Naive thymus-derived CD4-positive, alpha-beta T cell (primary cell): ENCODE results near the gene CEP20. TPM values are rescaled to one million over a fixed set of nuclear protein-coding genes. Genes with fewer than 3 reads are reported as not detected.

Source experiments
- ATAC-seq: fragments of 150-1000 bp; cut with Tn5 transposase; 2 replicates; pipeline ENCODE4 v1.10.0; 2021; ENCODE audit warnings: mild to moderate bottlenecking, moderate library complexity
- CTCF ChIA-PET: fragments of 350-600 bp; sonication (Branson Sonifier 250); formaldehyde crosslinking; loops from one replicate; lab custom pipeline; 2021; ENCODE audit warnings: antibody characterized with exemption; lab: Charles Lee
- POLR2A ChIA-PET: fragments of 350-600 bp; sonication (Branson Sonifier 250); formaldehyde crosslinking; loops from one replicate; lab custom pipeline; 2021; ENCODE audit warnings: antibody characterized with exemption, inconsistent platforms; lab: Charles Lee
- DNase-seq, 9 donors: peaks; one replicate each; pipeline versions ENCODE4 v3.0.0 to v3.0.0-alpha.2; 2020 to 2022; ENCODE audit warnings: mixed read lengths in 1 of 9
- H3K27ac ChIP-seq: one replicate; pipeline ENCODE4 v1.7.0; 2013; ENCODE audit warnings: mild to moderate bottlenecking, low read depth, low read length, moderate library complexity
- H3K27me3 ChIP-seq, 2 donors: one replicate each; pipeline ENCODE4 v1.7.0; 2013; ENCODE audit warnings: low read length in 2 of 2, mild to moderate bottlenecking in 2 of 2, moderate library complexity in 2 of 2; ENCODE audit not compliant: control insufficient read depth in 2 of 2, insufficient read depth in 2 of 2
- H3K36me3 ChIP-seq, 3 experiments: 1 replicate in 2 of 3; 2 replicates in 1 of 3; pipeline ENCODE4 v1.7.0; 2013; ENCODE audit warnings: low read length in 3 of 3, mild to moderate bottlenecking in 3 of 3, moderate library complexity in 1 of 3; ENCODE audit not compliant: insufficient read depth in 3 of 3, control insufficient read depth in 2 of 3
- H3K4me1 ChIP-seq, 2 donors: one replicate each; pipeline ENCODE4 v1.7.0; 2013; ENCODE audit warnings: low read length in 2 of 2, mild to moderate bottlenecking in 2 of 2, moderate library complexity in 1 of 2; ENCODE audit not compliant: control insufficient read depth in 2 of 2, insufficient read depth in 2 of 2
- H3K4me3 ChIP-seq: 2 replicates; pipeline ENCODE4 v1.7.0; 2013; ENCODE audit warnings: mild to moderate bottlenecking, low read length
- H3K9me3 ChIP-seq, 3 experiments: 1 replicate in 2 of 3; 2 replicates in 1 of 3; pipeline ENCODE4 v1.7.0; 2013; ENCODE audit warnings: low read length in 3 of 3; ENCODE audit not compliant: control insufficient read depth in 2 of 3
- H3K27ac Mint-ChIP-seq, 9 donors: one replicate each; pipeline ENCODE4 v1.8.0; 2020 to 2022; ENCODE audit warnings: mixed read lengths in 9 of 9, mild to moderate bottlenecking in 8 of 9, moderate library complexity in 5 of 9, inconsistent platforms in 2 of 9
- H3K27me3 Mint-ChIP-seq, 5 donors: one replicate each; pipeline ENCODE4 v1.8.0; 2021 to 2022; ENCODE audit warnings: mixed read lengths in 5 of 5, mild to moderate bottlenecking in 1 of 5
- H3K36me3 Mint-ChIP-seq, 5 donors: one replicate each; pipeline ENCODE4 v1.8.0; 2020 to 2022; ENCODE audit warnings: mixed read lengths in 5 of 5, mild to moderate bottlenecking in 3 of 5, inconsistent platforms in 1 of 5
- H3K4me1 Mint-ChIP-seq, 7 donors: one replicate each; pipeline ENCODE4 v1.8.0; 2020 to 2022; ENCODE audit warnings: mixed read lengths in 7 of 7, mild to moderate bottlenecking in 3 of 7, inconsistent platforms in 1 of 7
- H3K4me3 Mint-ChIP-seq, 10 donors: one replicate each; pipeline ENCODE4 v1.8.0; 2020 to 2022; ENCODE audit warnings: mild to moderate bottlenecking in 10 of 10, mixed read lengths in 10 of 10, moderate library complexity in 6 of 10, inconsistent platforms in 2 of 10
- H3K9me3 Mint-ChIP-seq, 11 donors: one replicate each; pipeline ENCODE4 v1.8.0; 2020 to 2022; ENCODE audit warnings: mixed read lengths in 11 of 11, mild to moderate bottlenecking in 4 of 11, inconsistent platforms in 1 of 11, moderate library complexity in 1 of 11
- intact Hi-C, 2 donors: fragments of 100-400 bp; cut with micrococcal nuclease; formaldehyde crosslinking; loops; one replicate each; pipeline ENCODE4 v1.15.1; 2023
- polyA plus RNA-seq, 2 donors: library from polyadenylated mRNA; unstranded; fragments of 300-500 nt; fragmentation: Illumina TruSeq; gene quantifications; one replicate each; pipeline ENCODE4 v1.2.3, GENCODE V29; 2021
- total RNA-seq, 6 experiments: library from RNA in 5 of 6; stranded (reverse) in 5 of 6; gene quantifications; 1 replicate in 5 of 6; 2 replicates in 1 of 6; pipeline ENCODE4 v1.2.3 and lab custom pipeline; 2021 to 2026

Gene CEP20
- total and polyA plus RNA-seq, 7 experiments from 2014 or later = 15.4 to 34.9 (median 27.8) TPM

DNA sequence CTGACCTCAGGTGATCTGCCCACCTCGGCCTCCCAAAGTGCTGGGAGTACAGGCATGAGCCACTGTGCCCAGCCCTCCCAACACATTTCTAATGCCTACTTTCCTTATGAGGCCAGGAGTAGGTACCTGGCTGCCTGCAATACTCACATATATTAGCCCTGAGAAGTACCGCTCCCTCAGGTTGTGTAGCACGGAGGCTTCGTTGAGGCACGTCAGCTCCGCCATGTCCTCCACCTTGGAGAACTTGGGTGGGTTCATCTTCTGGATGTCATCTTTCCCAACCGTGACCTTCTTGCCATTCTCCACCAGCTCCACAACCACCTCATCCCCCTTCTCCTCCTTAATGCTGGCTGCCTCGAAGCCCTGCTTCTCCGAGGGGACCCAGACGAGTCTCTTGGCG lies 50.6 kb downstream of the CEP20 start:
- DNase-seq = no peak
- no peaks in the 10 kb centered on the region for H3K4me1 ChIP-seq
- no peaks in the 10 kb centered on the region for H3K27me3 ChIP-seq
- intact Hi-C loops = no loop called here
- Mint-ChIP-seq H3K9me3 (no peaks in the 10 kb centered on the region), H3K4me1 (peaks cover 0 to 8% (median 0%) of the 10 kb centered on the region in 7 donors), H3K27ac (no peak overlapping the region), H3K36me3 (no peaks in the 10 kb centered on the region), H3K4me3 (no peak overlapping the region), H3K27me3 (peaks cover 0 to 8% (median 0%) of the 10 kb centered on the region in 5 donors)
- H3K27ac ChIP-seq = no peak overlapping the region
- no peaks in the 10 kb centered on the region for H3K9me3 ChIP-seq
- no peaks in the 10 kb centered on the region for H3K36me3 ChIP-seq
- ChIA-PET CTCF (no interaction called here), POLR2A (no interaction called here)
- no peak overlapping the region for H3K4me3 ChIP-seq
- ATAC-seq = no peak

DNA sequence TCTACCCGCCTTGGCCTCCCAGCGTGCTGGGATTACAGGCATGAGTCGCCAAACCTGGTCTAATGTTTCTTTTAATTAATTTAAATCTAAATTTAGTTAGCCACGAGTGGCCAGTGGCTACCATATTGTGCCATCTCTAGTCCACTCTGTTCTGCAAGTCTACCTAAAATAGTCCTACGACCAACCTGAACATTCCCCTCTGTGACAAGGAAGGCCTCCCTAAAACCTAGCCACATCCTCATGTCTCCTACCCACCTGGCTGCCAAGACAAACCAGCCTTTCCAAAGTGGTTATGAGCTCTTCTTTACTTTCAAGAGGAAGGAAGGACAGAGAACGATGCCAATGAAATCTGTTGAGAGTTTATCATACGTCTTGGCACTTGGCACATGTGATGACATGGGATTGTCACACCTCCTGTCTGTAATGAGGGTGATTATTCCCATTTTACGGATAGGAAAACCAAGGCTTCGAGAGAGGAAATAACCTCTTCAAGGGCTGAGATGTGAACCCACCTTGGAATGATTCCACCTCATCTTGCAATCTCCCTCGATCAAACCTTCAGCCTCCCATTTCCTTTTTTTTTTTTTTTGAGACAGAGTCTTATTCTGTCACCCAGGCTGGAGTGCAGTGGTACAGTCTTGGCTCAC lies 51.3 kb downstream of the CEP20 start:
- Mint-ChIP-seq H3K4me1 (peaks cover 0 to 8% (median 0%) of the 10 kb centered on the region in 7 donors), H3K27me3 (peaks cover 0 to 8% (median 0%) of the 10 kb centered on the region in 5 donors), H3K27ac (no peak overlapping the region), H3K4me3 (no peak overlapping the region), H3K9me3 (no peaks in the 10 kb centered on the region), H3K36me3 (no peaks in the 10 kb centered on the region)
- POLR2A ChIA-PET = no interaction called here
- no peak overlapping the region for H3K4me3 ChIP-seq
- H3K4me1 ChIP-seq = no peaks in the 10 kb centered on the region
- DNase-seq (no peak), ATAC-seq (no peak)
- no peak overlapping the region for H3K27ac ChIP-seq
- intact Hi-C loops = no loop called here
- H3K27me3 ChIP-seq = no peaks in the 10 kb centered on the region
- H3K9me3 ChIP-seq = no peaks in the 10 kb centered on the region
- CTCF ChIA-PET = no interaction called here
- no peaks in the 10 kb centered on the region for H3K36me3 ChIP-seq

DNA sequence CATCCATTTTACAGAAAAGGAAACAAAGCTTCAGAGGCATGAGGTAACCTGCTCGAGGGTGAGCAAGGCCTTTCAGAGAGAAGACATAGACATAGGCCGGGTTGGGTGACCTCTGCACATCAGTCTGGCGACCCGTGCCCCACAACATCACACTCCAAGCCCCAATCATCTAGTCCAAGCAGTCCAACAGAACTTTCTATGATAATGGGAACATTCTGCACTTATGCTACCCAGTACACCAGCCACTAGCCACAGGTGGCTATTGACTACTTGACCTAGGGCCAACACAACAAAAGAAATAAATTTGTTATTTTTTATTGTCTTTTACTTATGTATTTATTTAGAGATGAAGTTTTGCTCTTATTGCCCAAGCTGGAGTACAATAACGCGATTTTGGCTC lies 52.3 kb downstream of the CEP20 start:
- ATAC-seq (no peak), DNase-seq (no peak)
- intact Hi-C loops = no loop called here
- no peaks in the 10 kb centered on the region for H3K4me1 ChIP-seq
- peaks cover 0 to 2% (median 0%) of the 10 kb centered on the region in 5 donors for H3K27me3 Mint-ChIP-seq
- H3K36me3 ChIP-seq = no peaks in the 10 kb centered on the region
- H3K4me3 Mint-ChIP-seq = no peak overlapping the region
- H3K9me3 Mint-ChIP-seq = no peaks in the 10 kb centered on the region
- no peaks in the 10 kb centered on the region for H3K27me3 ChIP-seq
- H3K4me1 Mint-ChIP-seq = peaks cover 0 to 8% (median 0%) of the 10 kb centered on the region in 7 donors
- H3K4me3 ChIP-seq = no peak overlapping the region
- ChIA-PET CTCF (no interaction called here), POLR2A (no interaction called here)
- H3K9me3 ChIP-seq = no peaks in the 10 kb centered on the region
- no peak overlapping the region for H3K27ac ChIP-seq
- no peaks in the 10 kb centered on the region for H3K36me3 Mint-ChIP-seq
- H3K27ac Mint-ChIP-seq = no peak overlapping the region

GRCh38 chr16:15835136-15835878 lies 53.1 kb downstream of the CEP20 start:
- no peak for DNase-seq
- H3K36me3 ChIP-seq = no peaks in the 10 kb centered on the region
- Mint-ChIP-seq H3K36me3 (no peaks in the 10 kb centered on the region), H3K27me3 (peaks cover 0 to 1% (median 0%) of the 10 kb centered on the region in 5 donors), H3K4me3 (no peak overlapping the region), H3K27ac (no peak overlapping the region), H3K9me3 (no peaks in the 10 kb centered on the region), H3K4me1 (peaks cover 0 to 8% (median 0%) of the 10 kb centered on the region in 7 donors)
- CTCF ChIA-PET = no interaction called here
- no peak overlapping the region for H3K27ac ChIP-seq
- no peak for ATAC-seq
- intact Hi-C loops = no loop called here
- H3K4me1 ChIP-seq = no peaks in the 10 kb centered on the region
- H3K9me3 ChIP-seq = no peaks in the 10 kb centered on the region
- H3K27me3 ChIP-seq = no peaks in the 10 kb centered on the region
- H3K4me3 ChIP-seq = no peak overlapping the region
- POLR2A ChIA-PET = interaction anchor here (0.6 kb wide), 1 partner anchor 10 kb away, joined by 5 read pairs; no protein-coding TSS in a partner anchor

DNA sequence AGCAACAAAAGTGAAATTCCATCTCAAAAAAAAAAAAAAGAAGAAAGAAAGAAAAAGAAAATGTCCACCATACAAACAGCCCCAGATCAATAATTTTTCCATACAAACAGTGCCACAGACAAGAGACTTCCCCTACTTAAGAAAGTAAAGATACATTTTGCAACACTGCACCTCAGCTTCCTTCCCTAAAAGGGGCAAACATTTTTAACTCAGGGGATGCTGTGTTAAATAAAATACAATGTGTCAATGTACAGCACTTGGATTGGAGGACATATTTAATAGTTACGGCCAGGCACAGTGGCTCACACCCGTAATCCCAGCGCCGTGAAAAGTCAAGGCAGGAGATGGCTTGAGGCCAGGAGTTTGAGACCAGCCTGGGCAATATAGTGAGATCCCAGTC lies 53.9 kb downstream of the CEP20 start:
- Mint-ChIP-seq H3K27me3 (peaks cover 0 to 1% (median 0%) of the 10 kb centered on the region in 5 donors), H3K4me1 (peaks cover 0 to 8% (median 0%) of the 10 kb centered on the region in 7 donors), H3K36me3 (no peaks in the 10 kb centered on the region), H3K27ac (no peak overlapping the region), H3K4me3 (no peak overlapping the region), H3K9me3 (no peaks in the 10 kb centered on the region)
- H3K4me1 ChIP-seq = no peaks in the 10 kb centered on the region
- H3K4me3 ChIP-seq = no peak overlapping the region
- ChIA-PET CTCF (no interaction called here), POLR2A (no interaction called here)
- H3K9me3 ChIP-seq = no peaks in the 10 kb centered on the region
- H3K27ac ChIP-seq = no peak overlapping the region
- no peaks in the 10 kb centered on the region for H3K36me3 ChIP-seq
- intact Hi-C loops = no loop called here
- ATAC-seq (no peak), DNase-seq (no peak)
- no peaks in the 10 kb centered on the region for H3K27me3 ChIP-seq

DNA sequence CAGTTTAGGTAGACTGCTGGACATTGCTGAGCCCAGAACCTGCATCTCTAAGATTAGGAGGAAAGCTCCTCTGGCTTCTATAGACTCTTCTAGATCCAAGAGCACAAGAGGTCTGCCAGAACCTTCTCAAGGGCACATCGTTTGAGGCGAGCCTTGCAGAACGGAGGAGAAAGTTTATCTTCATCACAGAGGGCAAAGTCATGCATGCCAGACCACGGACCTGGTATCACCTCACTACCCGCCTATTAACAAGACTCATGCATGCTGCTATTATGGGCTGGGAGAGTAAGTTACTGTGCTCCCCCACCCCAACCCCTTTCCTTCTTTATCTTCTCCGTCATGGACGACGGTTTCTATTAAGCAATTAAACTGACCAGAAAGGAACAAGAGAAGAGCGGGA lies 54.9 kb downstream of the CEP20 start:
- DNase-seq = no peak
- no peaks in the 10 kb centered on the region for H3K9me3 Mint-ChIP-seq
- Histone ChIP-seq H3K4me1 (no peaks in the 10 kb centered on the region), H3K27me3 (no peaks in the 10 kb centered on the region), H3K4me3 (no peak overlapping the region), H3K36me3 (no peaks in the 10 kb centered on the region), H3K27ac (no peak overlapping the region), H3K9me3 (no peaks in the 10 kb centered on the region)
- ATAC-seq = peak; percentile 40
- ChIA-PET CTCF (no interaction called here), POLR2A (interaction anchor here (0.5 kb wide), 1 partner anchor 169 kb away, joined by 4 read pairs; no protein-coding TSS in a partner anchor)
- intact Hi-C loops = no loop called here
- H3K4me3 Mint-ChIP-seq = no peak overlapping the region
- no peaks in the 10 kb centered on the region for H3K36me3 Mint-ChIP-seq
- H3K27me3 Mint-ChIP-seq = peaks cover 0 to 1% (median 0%) of the 10 kb centered on the region in 5 donors
- H3K27ac Mint-ChIP-seq = no peak overlapping the region
- H3K4me1 Mint-ChIP-seq = peaks cover 0 to 8% (median 0%) of the 10 kb centered on the region in 7 donors
